Stimulated activated CD4-positive, alpha-beta T cell treated with anti-CD3 and anti-CD28 coated beads, Interleukin-4, amount 100 ng/mL, for 4 hours (primary cell): ENCODE measurements around the gene CEMIP2.

Experiments used
- DNase-seq, 2 experiments: peaks; one replicate each; pipeline ENCODE4 v3.0.0-alpha.2; 2020

CEMIP2 gene

DNA sequence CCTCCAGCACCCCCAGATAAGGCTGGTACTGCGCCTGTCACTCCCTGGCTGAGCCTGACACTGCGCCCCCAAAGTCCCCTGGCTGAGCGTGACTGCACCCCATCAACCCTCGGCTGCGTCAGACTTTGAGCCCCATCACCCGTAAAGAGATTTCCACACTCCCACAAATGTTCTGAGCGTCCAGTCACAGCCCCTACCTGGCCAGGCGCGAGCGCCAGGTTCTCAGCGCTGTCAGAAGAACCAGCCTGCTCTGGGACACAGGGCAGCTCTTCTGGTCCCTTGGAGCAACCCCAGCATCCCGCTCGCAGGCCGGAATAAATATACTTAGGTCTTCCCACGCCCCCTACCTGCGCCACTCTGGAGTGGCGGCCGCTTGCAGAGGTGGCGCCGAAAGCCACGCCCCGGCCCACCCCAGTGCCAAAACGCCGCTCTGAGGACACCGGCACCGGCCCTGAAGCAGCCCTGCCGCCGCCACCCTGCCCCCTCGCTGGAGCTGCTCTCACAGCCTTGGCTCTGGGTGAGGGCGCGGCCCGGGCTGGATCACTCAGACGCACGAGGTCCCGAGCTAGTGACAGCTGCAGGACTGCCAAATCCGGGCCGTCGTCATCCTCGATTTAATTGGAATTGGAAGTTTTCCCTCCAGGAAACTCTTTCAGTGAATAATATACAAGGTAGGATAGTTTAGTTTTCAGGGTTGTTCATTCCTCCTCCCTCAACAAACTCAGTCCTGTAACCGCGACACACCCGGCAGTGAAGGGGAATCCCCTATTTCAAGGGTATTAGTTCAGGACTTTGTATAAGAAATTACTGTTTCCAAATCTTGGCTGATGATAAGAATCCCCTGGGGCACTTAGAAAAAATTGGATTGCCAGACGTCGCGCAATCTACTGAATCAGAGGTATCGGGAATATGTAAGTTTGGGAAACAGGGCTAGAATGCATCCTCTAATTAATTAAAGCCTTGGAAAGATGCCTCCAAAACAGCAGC is 1.2 kb upstream of the CEMIP2 start:
- DNase-seq: peak; percentile 52 to 64

DNA sequence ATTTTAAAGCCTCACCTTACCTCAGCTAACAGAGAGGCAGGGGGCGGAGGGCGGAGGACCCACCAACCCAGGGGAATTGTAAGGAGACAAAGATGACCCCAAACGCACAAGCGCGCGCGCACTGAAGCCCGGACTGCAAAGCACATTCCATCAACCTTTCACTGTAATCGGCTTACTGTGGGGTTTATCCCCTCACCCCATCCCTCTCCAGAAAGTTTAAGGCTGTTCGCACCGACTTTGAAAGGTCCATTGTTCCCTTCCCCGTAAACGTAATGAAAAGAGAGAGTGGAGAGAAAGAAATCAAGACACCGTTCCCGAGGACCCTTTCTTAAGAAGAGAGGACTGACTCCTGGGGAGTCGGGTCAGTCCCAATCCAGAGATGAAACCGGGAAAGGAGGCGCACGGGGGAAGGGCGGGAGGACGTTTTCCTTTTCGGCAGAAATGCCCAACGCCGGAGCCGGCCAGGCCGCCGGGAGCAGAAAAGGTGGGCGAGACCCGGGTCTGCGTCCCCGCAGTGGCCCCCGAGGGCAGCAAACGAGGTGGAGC is 464 bp downstream of the CEMIP2 start:
- DNase-seq: no peak

DNA sequence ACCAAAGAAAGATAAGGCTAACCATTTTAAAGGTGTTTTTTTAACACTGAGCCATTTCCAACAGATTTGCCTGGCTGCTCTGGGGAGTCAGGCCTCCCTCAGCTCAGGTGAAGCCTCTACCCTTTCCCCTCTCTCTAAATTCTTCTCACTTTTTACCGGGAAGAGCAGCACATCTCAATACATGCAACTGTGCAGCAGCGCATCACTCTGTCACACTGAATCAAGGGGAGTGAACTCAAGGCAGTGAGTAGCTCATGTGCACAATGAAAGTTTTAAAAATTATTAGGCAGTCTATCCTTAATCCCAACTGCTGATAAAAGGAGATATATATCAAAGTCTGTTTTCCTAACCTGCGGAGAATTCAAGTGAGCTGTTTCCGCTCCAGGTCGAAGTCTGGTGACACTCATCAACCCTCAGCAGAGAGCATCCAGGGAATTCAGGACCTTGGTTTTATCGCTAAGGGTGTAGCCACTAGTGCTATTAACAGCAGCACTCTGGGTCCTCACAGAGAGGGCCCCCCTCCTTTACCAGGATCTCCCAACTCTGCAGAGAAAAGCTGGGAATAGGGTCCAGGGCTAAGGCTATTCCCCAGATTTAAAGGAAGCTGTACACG is 1.0 kb downstream of the CEMIP2 start:
- DNase-seq: no peak

DNA sequence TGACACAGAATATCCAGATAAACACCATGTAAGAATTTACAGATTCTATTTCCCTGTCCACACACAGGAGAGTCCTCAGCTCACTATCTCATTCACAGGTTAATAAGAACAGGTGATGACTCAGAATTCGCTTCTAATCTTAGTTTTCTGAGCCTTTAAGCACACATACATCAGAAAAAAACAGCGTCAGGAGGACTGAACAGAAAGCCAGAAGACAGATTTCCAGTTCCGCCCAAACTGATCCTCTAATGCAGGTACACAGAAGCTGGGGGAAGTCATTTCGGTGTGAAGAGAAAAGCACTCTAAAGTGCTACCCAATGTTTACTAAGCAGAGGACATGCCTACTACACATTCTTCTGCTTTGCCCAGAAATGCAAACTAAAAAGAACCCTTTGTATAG is 1.6 kb downstream of the CEMIP2 start:
- DNase-seq: peak in 1 of 2 experiments; percentile 25

DNA sequence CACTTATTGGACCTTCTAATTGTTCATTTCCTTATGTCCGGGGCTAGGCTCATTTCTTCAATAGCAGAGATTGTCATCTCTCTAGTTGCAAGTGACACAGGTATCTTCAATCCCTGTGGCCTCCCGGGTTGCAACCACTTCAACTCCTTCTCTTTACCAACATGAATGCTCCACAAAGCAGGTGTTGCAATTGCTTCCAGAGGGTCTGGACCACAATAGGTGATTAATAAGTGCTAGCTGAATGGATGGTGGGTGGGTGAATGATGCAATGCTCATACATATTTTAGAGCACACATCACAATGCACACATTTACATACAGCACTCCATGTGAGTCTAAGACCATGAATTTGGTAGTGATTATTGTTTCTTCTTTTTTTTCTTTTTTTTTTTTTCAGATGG is 2.6 kb downstream of the CEMIP2 start:
- DNase-seq: peak in 1 of 2 experiments; percentile 18

DNA sequence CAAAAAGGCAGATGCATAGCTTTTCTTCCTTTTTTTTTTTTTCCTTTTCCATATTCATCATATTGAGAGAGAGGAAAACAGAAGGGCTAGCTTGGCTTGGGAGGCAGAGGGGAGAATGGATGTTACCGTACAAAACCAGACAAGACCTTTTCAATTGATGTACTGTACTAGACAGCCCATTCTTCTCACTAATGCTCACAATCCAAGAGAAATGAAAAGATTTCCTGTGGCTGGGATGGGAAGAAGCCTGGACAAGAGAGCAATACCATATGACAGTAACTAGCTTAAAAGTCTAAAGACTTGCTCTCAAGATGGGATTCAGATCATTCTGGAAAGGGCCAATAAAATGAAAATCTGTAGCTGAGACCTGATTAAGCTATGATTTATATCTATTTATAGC is 3.4 kb downstream of the CEMIP2 start:
- DNase-seq: no peak

DNA sequence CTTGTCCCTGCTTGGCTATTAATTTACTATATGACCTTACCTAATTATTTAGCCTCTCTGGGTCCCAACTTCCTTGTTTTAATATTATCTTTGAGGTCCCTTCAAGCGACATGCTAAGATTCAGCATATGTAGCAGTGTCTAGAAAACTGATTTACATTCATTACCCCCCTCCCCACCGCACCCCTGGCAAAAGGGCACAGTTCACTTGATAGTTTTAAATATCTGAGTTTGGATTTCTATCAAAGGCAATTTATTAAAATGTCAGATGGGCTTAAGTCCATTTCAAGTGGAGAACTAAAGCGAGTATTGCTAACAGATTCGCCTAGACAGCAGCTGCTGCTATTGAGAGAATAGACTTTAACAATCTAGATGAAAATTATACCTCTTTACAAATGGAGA is 3.9 kb downstream of the CEMIP2 start:
- no peak for DNase-seq

DNA sequence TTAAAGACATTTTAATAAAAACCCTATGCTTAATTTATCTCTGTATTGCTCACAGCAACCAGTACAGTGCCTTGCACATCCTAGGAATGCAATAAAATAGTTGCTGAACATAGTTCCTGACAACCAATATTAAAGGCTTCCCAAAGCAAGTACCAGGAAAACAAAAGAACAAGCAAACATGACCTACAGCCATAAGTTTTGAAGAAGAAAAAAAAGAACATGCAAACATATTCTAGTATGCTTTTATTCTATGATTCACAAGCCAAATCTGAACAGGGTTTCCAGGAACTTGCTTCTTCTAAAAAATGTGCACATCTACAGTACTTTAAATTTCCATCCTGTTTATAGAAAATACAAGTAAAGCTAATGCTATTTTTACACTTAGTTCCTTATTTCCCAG is 4.5 kb downstream of the CEMIP2 start:
- no peak for DNase-seq

DNA sequence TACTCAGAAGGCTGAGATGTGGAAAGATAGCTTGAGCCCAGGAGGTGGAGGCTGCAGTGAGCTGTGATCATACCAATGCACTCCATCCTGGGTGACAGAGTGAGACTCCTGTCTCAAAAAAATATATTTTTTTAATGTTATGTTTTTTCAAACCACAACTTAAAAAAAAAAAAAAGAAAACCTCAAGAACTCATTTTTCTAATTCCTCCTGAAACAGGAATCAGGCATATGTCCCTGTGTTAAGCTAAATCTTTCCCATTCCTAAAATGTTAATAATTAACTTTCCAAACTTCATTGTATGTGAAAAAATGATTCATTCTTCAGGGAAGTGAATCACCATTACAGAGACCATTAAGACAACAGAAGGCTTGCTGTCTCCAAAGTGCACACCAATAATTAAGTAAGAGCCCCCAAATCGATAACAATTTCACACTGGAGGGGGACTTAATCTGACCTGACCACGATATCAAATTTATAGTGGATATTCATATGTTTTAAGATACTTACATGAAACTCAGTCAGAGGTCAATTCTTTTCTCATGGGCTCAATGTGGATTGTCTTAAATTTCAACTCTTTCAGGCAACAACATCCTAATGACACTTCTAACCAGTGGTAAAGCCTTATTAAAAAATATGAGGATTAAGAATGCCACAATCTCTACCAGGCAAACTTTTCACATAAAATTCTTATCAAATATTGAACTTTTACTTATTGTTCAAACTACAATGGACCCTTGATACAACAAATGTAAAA is 5.2 kb downstream of the CEMIP2 start:
- DNase-seq: no peak

DNA sequence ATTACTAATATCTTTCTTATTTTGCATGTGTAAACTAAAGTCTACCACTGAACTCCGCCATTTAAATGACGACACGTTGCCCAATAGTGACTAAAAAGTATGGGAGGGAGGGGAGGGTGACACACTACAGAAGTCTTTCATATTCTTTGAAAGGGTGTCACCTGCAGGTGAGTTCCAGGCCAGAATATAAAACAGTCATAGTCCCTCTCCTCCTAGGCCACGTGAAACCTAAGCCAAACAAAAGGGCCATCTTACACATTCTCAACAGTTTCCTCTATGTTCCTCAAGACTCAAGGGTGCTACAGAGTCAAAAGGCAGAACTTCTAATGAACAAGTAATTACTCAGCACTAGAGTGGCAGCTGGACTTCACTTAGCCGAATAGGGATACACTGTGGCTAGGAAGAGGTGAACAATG is 6.4 kb downstream of the CEMIP2 start:
- DNase-seq: no peak

DNA sequence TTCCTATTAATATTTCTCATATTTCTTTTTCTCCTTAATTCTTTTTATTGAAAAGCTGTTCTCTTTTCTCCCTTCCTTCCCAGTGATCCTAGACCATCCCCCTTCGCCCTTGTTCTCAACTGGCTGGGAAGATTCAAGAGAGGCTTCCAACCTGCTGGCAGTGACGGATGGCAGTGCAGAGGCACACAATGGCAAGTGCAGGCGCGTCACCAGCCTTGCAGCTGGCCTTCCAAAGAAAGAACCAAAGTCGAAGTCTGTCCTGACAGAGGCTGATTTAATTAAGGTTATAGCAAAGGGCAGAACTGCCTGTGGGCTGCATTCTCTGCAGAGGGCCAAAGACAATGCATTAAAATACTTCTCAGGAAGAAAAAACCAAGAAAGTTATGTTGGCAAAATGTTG is 7.4 kb downstream of the CEMIP2 start:
- no peak for DNase-seq

DNA sequence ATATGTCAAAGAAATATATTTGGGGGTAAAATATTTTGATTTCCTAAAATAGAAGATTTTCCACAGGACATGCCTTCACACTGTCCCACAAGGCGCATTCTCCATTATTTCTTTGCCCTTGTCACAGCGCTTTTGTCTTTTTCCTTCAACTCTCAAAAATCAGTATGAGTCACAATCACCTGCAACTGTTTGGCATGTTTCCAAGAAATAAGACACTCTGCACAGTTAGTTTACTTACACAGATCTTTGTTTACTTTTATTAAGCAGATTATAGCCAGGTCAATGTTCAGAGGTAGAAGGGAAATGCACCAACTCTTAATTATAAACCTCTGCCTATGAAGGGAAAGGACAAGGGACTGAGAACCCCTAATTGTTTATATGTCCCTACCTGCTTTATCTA is 9.5 kb downstream of the CEMIP2 start:
- DNase-seq: no peak

DNA sequence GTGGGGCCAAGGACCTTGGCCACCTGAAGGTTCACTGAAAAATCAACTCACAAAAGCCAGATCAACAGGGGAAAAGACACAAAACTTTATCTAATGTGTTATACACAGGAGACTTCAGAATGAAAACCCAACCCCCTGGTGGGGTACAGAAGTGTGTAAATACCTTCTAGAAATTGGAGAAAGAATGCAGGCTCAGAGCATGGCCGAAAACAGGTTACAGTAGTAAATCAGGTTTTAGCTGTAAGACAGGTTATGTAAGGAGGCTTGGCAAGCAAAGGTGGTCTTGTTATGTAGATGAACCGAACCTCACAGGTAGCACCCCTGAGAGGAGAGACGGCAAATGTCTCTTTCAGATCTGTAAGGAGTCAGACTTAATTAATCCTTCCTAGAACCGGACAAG is 10.0 kb downstream of the CEMIP2 start:
- no peak for DNase-seq

DNA sequence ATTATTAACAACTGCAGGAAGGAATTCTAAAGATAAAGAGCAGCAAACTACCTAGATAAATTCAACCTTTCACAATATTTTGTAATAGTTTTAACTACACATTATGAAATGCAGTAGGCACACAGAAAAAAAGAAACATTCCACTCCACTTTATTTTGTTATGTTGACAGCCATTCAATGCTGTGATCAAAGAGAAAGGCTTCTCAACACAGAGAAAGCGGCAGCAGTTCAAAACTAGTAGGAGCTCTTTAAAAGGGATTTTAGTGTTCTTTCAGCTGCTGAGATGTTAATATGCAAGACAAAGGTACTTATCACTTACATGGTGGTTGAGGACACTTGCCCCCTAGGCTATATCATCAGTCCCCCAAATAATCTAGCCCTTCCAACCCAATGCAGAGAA is 11.6 kb downstream of the CEMIP2 start:
- no peak for DNase-seq

DNA sequence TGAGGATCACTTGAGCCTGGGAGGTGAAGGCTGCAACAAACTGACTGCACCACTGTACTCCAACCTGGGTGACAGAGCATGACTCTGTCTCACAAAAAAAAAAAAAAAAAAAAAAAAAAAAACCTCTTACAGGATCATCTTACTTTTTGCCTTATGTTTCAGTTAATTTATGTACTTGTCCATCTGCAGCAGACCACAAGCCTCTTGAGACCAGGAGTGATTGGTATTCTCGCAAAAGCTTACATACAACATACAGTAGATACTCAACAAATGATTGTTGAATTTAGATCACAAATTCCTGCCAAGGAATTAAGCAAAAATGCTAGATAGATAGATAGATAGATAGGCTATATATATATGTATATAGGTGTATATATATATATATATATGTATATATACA is 12.4 kb downstream of the CEMIP2 start:
- no peak for DNase-seq

DNA sequence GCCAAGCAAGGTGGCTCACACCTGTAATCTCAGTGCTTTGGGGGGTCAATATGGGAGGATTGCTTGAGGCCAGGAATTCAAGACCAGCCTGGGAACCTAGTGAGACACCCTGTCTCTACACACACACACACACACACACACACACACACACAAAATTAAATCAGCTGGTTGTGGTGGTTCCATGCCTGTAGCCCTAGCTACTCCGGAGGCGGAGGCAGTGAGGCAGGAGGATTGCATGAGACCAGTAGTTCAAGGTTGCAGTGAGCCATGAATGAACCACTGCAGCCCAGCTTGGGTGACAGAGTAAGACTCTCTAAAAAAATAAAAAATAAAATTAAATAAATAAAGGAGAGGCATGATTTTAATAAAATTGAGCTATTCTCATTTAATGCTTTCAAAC is 13.1 kb downstream of the CEMIP2 start:
- no peak for DNase-seq

DNA sequence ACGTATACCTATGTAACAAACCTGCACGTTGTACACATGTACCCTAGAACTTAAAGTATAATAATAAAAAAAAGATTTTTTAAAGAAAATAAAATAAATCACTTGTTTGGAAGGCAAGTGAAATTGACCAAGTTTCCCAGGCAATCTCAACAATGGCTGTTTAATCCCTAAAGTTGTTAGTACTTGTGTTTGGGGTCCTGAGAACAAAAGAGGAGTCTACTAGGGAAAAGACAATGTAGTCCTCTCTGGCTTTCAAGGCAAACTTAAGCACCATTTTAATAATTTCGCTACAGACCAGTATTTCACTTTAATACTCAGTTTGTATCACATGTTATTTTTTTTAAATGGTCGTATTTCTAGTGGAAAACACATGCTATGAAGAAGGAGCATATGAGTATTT is 14.2 kb downstream of the CEMIP2 start:
- no peak for DNase-seq

DNA sequence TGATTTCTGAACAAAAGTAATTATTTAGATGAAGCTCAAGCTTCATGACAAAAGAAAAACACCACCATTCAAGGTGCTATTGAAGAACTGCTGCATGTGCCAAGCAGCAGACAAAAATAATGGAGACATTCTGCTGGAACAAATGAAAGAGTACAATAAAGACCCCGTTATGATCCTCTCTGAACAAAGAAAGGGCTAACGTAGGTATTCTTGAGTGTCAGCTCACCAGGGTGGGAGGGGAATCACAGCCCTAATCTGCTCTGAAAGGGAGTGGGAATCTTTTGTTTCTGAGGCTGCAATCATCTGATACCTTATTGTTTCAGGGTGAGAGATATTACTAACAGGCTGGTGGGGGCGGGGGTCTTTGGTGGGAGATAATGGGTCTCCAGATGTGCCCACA is 15.4 kb downstream of the CEMIP2 start:
- DNase-seq: no peak

DNA sequence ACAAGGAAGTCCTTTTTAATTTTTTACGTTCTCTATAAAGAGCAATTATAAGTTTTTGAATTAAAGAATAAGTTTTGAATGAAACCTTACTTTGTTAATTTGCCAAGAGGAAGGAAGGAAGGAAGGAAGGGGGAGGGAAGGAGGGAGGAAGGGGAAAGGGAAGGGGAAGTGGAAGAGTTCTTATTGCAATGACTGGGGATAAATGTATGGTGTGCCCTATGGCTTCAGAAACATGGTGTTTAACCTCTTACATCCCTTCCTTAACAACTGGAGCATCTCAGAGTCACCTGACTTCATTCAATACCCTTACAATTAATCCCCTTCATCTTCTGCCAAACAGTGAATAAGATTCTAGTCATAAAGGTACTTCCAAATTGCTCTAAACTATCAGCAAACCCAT is 16.0 kb downstream of the CEMIP2 start:
- no peak for DNase-seq

DNA sequence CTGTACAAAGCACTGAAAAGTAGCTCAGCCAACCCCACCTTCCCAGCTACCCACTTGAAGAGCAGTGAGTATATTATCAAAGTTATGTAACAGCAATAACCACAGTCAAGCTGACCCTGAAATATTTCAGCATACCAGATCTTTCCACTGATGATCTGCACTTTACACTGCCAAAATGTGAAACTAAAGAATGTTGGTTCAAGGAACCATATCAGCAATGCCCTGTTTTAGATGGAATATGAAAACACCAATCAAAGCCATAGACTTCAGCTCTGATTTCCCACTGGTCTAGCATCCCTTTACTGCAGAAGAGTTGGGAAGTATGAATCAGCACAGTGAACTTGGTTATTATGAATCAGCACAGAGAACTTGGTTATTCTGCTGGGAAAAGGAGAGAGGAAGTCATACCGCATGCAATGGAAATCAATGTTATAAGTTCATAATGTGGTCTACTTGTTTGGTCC is 20.0 kb downstream of the CEMIP2 start:
- DNase-seq: no peak

DNA sequence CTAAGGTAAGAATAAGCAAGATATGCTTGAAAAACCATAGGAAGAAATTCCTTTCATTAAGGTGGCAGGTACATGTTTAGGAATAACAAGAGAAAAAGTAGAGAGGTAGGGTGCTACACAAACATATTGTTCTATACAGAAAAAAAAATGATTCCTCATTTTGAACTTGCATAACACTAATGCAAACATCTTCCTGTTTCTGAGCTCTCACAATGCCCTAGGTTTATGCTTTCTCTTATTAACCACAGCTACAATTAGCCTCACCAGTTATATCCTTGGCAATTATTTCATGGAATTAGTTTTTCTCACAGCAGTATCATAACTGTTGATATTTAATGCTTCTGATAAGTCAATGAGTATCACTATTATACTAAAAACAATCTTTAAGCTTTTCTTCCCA is 20.7 kb downstream of the CEMIP2 start:
- no peak for DNase-seq

DNA sequence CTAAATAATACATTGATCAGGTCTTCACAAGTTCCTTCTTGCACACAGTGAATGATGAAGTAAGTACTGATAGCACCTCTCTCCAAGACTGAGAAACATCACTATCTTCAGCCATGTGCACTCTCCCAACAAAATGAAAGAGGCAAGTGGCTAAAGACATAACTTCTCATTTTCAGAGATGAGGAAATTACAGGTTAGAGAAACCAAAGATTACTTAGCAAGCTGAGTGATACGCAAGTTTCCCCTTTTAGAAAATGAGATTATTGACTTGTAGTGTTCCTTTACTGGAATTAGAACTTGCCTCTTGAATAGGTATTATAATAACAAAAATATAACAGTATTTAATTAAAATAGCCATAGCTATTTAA is 21.6 kb downstream of the CEMIP2 start:
- no peak for DNase-seq

DNA sequence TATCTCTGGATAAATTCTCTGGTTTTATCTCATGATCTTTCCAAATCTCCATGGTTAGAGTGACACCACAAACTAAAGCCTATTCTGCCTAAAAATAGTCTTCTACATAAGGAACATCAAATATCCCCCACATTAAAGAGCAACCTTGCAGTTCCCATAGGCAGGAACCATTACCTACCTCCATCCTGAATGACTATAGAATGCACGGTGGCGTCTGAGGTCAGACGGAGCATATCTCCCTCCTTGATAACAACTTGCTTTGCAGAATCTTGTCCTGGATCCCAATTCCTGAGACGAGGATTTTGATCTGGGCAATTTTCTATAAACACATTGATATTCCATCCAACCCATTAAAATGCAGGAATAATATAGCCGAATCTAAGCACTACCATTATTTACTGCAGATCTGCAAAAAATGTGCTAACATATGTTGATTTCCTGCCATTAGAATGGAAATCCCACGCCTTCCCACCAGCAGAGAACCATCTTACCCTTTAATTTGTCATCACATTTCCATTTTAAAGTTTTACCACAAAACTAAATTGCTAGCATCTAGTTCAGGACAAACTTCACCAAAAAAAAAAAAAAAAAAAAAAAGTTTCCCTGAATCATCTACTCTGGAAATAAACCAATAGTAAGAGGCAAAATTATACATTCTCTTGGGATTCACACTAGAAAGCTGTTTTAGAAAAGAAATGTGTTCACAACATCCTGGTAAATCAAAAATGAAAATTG is 22.1 kb downstream of the CEMIP2 start:
- DNase-seq: no peak
